ENCODE data around the gene TMEM120B.

Gene TMEM120B

DNA sequence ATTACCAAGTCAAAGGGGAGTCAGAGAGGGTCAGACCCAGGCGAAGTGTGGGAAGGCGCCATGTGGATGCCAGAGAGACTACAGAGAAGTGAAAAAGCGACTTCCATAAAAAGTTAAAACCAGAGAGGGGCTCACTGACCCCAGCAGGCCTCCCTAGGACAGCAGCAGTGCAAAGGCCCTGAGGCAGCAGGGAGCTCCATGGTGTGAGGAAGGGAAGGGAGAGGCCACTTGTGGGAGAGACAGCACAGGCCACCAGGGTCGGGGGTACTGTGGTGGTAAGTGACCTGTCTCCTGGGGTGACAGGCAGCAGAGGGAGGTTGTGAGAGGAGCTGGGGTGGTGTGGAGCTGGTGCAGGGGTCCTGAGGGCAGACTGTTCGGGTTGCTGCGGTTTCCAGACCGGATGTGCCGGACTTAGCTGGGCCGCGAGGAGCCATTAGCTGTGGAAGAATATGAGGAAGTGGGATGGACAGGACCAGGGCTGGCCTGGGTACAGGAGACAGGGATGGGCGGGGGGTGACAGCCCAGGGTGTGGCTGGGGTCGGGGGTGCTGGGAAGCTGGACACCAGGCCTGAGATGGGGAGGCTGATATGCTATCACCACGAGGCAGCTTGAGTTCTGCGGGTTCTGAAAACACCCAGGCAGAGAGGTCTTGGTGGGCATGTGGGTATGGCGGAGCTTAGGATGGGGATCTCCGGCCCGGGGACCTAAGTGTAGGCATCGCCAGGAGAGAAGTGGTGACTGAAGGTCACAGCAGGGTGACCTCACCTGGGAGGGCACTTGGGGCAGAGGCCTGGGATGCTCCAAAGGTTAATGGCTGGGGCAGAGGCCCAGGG, 114.0 kb downstream of the TMEM120B start:
- Histone ChIP-seq H3K36me3 (ENCODE audit: insufficient read depth, insufficient read length, low read length) (peaks cover 91% of the 10 kb centered on the region), H3K4me3 (ENCODE audit: insufficient read length, low read depth) (no peak overlapping the region), H3K9ac (ENCODE audit: insufficient read length, low read depth) (no peak overlapping the region), H3K9me3 (ENCODE audit: insufficient read depth, low read length) (no peaks in the 10 kb centered on the region), H3K27me3 (ENCODE audit: insufficient read depth, insufficient read length) (no peaks in the 10 kb centered on the region), H3K4me1 (ENCODE audit: insufficient read depth, insufficient read length) (no peaks in the 10 kb centered on the region)
- no peak for TF ChIP-seq YY1 (IDR thresholded peaks at IDR 0.05; ENCODE audit: insufficient read depth, insufficient read length)
- TF ChIP-seq ZNF274 (IDR thresholded peaks at IDR 0.05; ENCODE audit: low read depth, low read length), result no peak
- no peak for TF ChIP-seq SUZ12 (IDR thresholded peaks at IDR 0.05; ENCODE audit: extremely low read depth, insufficient read depth, insufficient read length)
- DNase-seq (ENCODE audit: low read depth, low spot score), result no peak

DNA sequence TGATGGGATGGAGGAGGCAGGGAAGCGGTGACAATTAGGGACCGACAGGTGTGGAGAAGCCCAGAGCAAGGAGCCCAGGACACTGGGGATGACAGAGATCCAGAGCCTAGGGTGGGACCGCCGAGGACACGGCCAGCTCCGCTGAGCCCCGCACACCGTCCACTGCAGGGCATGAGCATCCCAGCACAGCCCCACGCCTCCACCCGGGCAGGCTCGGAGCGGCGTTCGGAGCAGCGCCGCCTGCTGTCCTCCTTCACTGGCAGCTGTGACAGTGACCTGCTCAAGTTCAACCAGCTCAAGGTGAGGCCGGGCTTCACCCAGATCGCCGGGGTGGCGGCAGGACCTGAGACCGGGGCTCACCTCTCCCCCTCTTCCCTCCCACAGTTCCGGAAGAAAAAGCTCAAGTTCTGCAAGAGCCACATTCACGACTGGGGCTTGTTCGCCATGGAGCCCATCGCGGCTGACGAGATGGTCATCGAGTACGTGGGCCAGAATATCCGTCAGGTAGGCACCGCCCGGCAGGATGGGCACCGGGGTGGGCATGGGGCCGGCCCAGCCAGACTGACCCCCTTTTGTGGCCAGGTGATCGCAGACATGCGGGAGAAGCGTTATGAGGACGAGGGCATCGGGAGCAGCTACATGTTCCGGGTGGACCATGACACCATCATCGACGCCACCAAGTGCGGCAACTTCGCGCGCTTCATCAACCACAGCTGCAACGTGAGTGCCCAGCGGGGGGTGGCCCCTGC, 115.0 kb downstream of the TMEM120B start:
- no peaks in the 10 kb centered on the region for H3K9me3 ChIP-seq (ENCODE audit: insufficient read depth, low read length)
- H3K4me1 ChIP-seq (ENCODE audit: insufficient read depth, insufficient read length), result peaks cover 5% of the 10 kb centered on the region
- peaks cover 91% of the 10 kb centered on the region for H3K36me3 ChIP-seq (ENCODE audit: insufficient read depth, insufficient read length, low read length)
- no peak for TF ChIP-seq SUZ12 (IDR thresholded peaks at IDR 0.05; ENCODE audit: extremely low read depth, insufficient read depth, insufficient read length)
- TF ChIP-seq YY1 (IDR thresholded peaks at IDR 0.05; ENCODE audit: insufficient read depth, insufficient read length), result no peak
- TF ChIP-seq ZNF274 (IDR thresholded peaks at IDR 0.05; ENCODE audit: low read depth, low read length), result no peak
- no peaks in the 10 kb centered on the region for H3K27me3 ChIP-seq (ENCODE audit: insufficient read depth, insufficient read length)
- no peak overlapping the region for H3K9ac ChIP-seq (ENCODE audit: insufficient read length, low read depth)
- DNase-seq (ENCODE audit: low read depth, low spot score), result no peak
- no peak overlapping the region for H3K4me3 ChIP-seq (ENCODE audit: insufficient read length, low read depth)

DNA sequence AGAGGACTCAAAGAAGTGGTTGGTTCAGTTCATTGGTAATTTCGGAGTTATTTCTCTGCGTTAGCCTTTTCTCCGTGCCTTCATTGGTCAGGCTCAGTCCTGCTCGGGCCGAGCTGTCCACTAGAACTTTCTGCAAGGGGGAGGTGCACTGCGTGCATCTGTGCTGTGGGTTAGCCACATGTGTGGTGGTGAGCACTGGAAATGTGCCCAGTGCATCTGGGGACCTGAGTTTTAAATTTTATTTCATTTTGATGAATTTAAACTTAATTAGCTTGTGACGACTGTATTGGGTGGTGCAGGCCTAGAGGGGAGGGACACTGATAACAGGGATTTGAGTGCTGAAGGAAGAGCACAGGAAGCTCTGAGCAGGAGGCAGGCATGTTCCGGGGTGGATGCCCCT, 115.8 kb downstream of the TMEM120B start:
- H3K4me3 ChIP-seq (ENCODE audit: insufficient read length, low read depth), result no peak overlapping the region
- no peaks in the 10 kb centered on the region for H3K27me3 ChIP-seq (ENCODE audit: insufficient read depth, insufficient read length)
- TF ChIP-seq YY1 (IDR thresholded peaks at IDR 0.05; ENCODE audit: insufficient read depth, insufficient read length) (no peak), ZNF274 (IDR thresholded peaks at IDR 0.05; ENCODE audit: low read depth, low read length) (no peak), SUZ12 (IDR thresholded peaks at IDR 0.05; ENCODE audit: extremely low read depth, insufficient read depth, insufficient read length) (no peak)
- peaks cover 5% of the 10 kb centered on the region for H3K4me1 ChIP-seq (ENCODE audit: insufficient read depth, insufficient read length)
- peaks cover 88% of the 10 kb centered on the region for H3K36me3 ChIP-seq (ENCODE audit: insufficient read depth, insufficient read length, low read length)
- H3K9ac ChIP-seq (ENCODE audit: insufficient read length, low read depth), result no peak overlapping the region
- DNase-seq (ENCODE audit: low read depth, low spot score), result no peak
- H3K9me3 ChIP-seq (ENCODE audit: insufficient read depth, low read length), result no peaks in the 10 kb centered on the region

DNA sequence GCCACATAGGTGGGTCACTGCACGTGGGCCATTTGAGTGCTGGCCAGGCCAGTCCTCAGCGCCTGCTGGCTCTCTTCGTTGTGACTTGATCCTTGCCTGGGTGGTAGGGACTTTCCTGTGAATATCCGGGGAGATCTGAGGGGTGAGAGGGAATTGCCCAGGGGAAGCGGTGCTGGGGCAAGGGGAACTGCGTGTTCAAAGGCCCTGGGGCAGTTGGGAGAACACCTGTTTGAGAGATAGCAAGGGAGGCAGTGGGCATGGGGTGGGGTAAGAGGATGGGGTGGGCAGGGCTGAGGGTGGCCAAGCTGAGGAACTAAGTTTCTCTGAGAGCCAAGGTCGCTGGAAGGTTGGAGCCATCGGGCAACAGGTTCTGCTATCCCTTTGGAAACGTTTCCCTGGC, 116.3 kb downstream of the TMEM120B start:
- Histone ChIP-seq H3K4me1 (ENCODE audit: insufficient read depth, insufficient read length) (peaks cover 5% of the 10 kb centered on the region), H3K4me3 (ENCODE audit: insufficient read length, low read depth) (no peak overlapping the region), H3K9ac (ENCODE audit: insufficient read length, low read depth) (no peak overlapping the region), H3K27me3 (ENCODE audit: insufficient read depth, insufficient read length) (no peaks in the 10 kb centered on the region), H3K36me3 (ENCODE audit: insufficient read depth, insufficient read length, low read length) (peaks cover 83% of the 10 kb centered on the region), H3K9me3 (ENCODE audit: insufficient read depth, low read length) (no peaks in the 10 kb centered on the region)
- no peak for TF ChIP-seq YY1 (IDR thresholded peaks at IDR 0.05; ENCODE audit: insufficient read depth, insufficient read length)
- no peak for TF ChIP-seq SUZ12 (IDR thresholded peaks at IDR 0.05; ENCODE audit: extremely low read depth, insufficient read depth, insufficient read length)
- no peak for TF ChIP-seq ZNF274 (IDR thresholded peaks at IDR 0.05; ENCODE audit: low read depth, low read length)
- no peak for DNase-seq (ENCODE audit: low read depth, low spot score)

DNA sequence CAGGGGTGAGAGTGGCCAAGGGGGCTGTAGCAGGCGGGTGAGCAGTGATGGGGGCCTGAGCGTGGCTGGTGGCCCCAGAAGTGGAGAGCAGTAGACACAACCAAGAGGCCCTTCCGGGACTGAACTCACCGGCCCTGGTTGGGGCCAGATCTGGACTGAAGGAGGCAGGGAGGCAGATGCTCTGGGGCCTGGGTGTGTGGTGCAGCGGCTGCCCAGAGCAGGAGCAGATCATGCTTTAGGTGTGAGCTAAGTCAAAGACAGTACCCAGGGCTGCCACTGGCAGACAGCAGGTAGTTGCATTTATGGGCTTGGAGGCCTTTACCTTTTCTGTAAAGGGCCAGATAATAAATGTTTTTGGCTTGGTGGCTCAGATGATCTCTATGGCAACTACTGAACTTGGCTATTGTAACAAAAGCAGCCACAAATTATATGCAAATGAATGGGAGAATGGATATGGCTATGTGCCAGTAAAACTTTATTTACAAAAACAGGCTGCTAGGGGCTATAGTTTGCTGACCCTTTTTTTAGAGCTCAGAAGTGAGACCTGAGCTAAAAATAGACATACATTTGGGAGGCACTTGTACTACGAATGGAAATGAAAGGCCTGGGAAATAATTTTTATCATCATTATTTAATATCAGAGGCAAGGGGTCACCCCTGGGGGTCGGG, 116.8 kb downstream of the TMEM120B start:
- DNase-seq (ENCODE audit: low read depth, low spot score), result no peak
- Histone ChIP-seq H3K4me3 (ENCODE audit: insufficient read length, low read depth) (no peak overlapping the region), H3K36me3 (ENCODE audit: insufficient read depth, insufficient read length, low read length) (peaks cover 78% of the 10 kb centered on the region)

DNA sequence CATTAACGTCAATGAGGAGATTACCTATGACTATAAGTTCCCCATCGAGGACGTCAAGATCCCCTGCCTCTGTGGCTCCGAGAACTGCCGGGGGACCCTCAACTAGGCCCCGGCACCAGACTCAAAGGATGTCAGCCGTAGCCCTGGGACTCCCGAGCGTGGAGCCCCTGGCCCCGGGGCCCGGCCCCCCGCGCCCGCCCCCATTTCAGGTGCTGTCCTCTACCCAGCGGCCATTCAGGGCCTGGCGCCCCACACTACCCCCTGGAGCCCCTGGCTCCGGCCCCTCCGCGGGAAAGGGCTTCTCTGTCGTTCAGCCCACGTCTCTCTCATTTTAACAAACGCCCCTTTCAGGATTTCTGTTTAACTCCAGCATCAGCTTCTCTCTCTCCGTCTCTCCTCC, 117.6 kb downstream of the TMEM120B start:
- DNase-seq (ENCODE audit: low read depth, low spot score), result no peak
- Histone ChIP-seq H3K4me1 (ENCODE audit: insufficient read depth, insufficient read length) (peaks cover 5% of the 10 kb centered on the region), H3K9ac (ENCODE audit: insufficient read length, low read depth) (no peak overlapping the region), H3K9me3 (ENCODE audit: insufficient read depth, low read length) (no peaks in the 10 kb centered on the region), H3K4me3 (ENCODE audit: insufficient read length, low read depth) (no peak overlapping the region), H3K27me3 (ENCODE audit: insufficient read depth, insufficient read length) (no peaks in the 10 kb centered on the region), H3K36me3 (ENCODE audit: insufficient read depth, insufficient read length, low read length) (peaks cover 71% of the 10 kb centered on the region)
- TF ChIP-seq ZNF274 (IDR thresholded peaks at IDR 0.05; ENCODE audit: low read depth, low read length), result no peak

More for the DNA sequence above, 116.8 kb downstream of the TMEM120B start:
- TF ChIP-seq ZNF274 (IDR thresholded peaks at IDR 0.05; ENCODE audit: low read depth, low read length) (no peak), YY1 (IDR thresholded peaks at IDR 0.05; ENCODE audit: insufficient read depth, insufficient read length) (no peak), SUZ12 (IDR thresholded peaks at IDR 0.05; ENCODE audit: extremely low read depth, insufficient read depth, insufficient read length) (no peak)
- no peak overlapping the region for H3K9ac ChIP-seq (ENCODE audit: insufficient read length, low read depth)
- H3K9me3 ChIP-seq (ENCODE audit: insufficient read depth, low read length), result no peaks in the 10 kb centered on the region
- H3K4me1 ChIP-seq (ENCODE audit: insufficient read depth, insufficient read length), result peaks cover 5% of the 10 kb centered on the region
- H3K27me3 ChIP-seq (ENCODE audit: insufficient read depth, insufficient read length), result no peaks in the 10 kb centered on the region

Data from NT2/D1 (cell line).